ENCODE results near the gene GNG14.

The GNG14 gene

DNA sequence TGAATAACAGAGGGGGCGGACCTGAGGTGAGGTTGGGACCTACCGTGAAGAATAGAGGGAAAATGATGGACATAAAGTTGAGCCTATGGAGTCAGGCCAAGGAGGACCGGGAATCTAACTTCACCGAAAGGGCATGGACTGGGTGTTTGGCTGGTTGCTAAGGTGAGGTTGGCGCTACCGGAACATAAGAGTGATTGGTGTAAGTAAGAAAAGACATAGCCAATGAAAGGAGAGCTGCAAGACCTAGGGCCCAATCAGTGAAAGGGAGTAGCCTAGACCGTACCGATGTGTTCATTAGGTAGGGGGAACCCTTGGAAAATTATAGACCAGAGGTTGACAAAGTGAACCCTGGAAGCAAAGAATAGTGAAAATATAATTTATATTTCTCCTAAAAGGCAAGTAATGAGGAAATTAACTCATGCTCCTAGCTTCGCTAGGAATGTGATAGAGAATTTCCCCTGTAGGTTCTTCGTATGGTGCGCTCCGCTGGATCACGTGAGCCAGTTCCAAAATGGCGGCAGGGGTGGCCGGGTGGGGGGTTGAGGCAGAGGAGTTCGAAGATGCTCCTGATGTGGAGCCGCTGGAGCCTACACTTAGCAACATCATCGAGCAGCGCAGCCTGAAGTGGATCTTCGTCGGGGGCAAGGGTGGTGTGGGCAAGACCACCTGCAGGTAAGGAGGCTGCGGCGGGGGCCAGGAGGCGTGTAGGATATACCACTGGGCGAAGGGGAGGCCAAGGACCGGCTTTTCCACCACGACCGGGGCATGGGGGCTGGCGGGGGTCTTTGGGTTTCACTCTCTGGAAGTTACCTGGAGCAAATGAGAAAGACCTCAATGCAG, 49.4 kb downstream of the GNG14 start, which contains the start of gene GET3:
GET3 (plus strand) TSS at position 503 of the 840 bp plus-strand sequence; CDS start at position 512, 9 bp downstream.
- Histone ChIP-seq H3K27ac (peak within 1 kb of the TSS; percentile 84), H3K79me2 (ENCODE audit: insufficient read depth, low read depth) (peaks cover 34% of the 10 kb centered on the region), H3K27me3 (ENCODE audit: insufficient read depth, low read depth) (no peaks in the 10 kb centered on the region)

DNA sequence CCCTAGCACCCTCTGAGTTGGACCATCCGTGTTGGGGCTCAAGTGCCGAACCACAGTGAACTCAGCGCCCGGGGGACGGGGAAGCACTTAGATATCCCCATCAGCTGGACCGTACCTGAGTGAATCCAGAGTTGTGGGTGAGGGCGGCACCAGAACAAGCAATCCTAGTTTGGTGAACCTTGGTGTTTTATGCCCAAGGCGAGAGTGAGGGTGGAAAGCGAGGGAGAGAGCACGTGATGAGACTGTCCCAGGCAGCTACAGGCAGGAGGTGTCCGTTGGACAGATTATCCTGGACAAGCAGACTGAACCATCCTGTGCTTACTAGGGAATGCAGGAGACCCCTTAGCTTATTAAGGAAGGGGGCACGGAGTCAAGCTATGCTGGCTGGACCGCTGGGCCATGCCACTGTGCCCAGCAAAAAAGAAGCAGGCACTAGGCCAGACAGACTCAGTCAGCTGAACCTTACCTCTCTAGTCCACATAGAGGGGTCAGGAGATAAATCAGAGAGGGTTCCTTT, 50.1 kb downstream of the GNG14 start:
- no peaks in the 10 kb centered on the region for H3K27me3 ChIP-seq (ENCODE audit: insufficient read depth, low read depth)
- peaks cover 27% of the 10 kb centered on the region for H3K79me2 ChIP-seq (ENCODE audit: insufficient read depth, low read depth)
- no peaks in the 10 kb centered on the region; the same call in 1 of the 2 replicates for H3K36me3 ChIP-seq (ENCODE audit: insufficient read depth)
- H4K20me1 ChIP-seq (ENCODE audit: insufficient read depth) = no peaks in the 10 kb centered on the region; the same call in 1 of the 2 replicates
- peak overlapping the region; percentile 84; the same call in 1 of the 2 replicates for H3K27ac ChIP-seq
- peaks cover 24% of the 10 kb centered on the region for H3K4me1 ChIP-seq (ENCODE audit: low read depth, poor library complexity, severe bottlenecking)
- TF ChIP-seq, protein P1, sequence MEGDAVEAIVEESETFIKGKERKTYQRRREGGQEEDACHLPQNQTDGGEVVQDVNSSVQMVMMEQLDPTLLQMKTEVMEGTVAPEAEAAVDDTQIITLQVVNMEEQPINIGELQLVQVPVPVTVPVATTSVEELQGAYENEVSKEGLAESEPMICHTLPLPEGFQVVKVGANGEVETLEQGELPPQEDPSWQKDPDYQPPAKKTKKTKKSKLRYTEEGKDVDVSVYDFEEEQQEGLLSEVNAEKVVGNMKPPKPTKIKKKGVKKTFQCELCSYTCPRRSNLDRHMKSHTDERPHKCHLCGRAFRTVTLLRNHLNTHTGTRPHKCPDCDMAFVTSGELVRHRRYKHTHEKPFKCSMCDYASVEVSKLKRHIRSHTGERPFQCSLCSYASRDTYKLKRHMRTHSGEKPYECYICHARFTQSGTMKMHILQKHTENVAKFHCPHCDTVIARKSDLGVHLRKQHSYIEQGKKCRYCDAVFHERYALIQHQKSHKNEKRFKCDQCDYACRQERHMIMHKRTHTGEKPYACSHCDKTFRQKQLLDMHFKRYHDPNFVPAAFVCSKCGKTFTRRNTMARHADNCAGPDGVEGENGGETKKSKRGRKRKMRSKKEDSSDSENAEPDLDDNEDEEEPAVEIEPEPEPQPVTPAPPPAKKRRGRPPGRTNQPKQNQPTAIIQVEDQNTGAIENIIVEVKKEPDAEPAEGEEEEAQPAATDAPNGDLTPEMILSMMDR (conservative IDR thresholded peaks at IDR 0.05; ENCODE audit: low read depth, low read length) = no peak
- peak overlapping the region; percentile 81 for H3K9ac ChIP-seq
- no peak overlapping the region for H3K4me3 ChIP-seq (IDR thresholded peaks at IDR 0.05; ENCODE audit: insufficient read depth, low read depth, low read length)
- peak overlapping the region; percentile 83 for H3K4me2 ChIP-seq
- H2AFZ ChIP-seq (ENCODE audit: low read depth) = peak overlapping the region; percentile 80; the same call in 1 of the 2 replicates

More for the DNA sequence above, 49.4 kb downstream of the GNG14 start, which contains the start of gene GET3:
- Histone ChIP-seq H3K9ac (peak within 1 kb of the TSS; percentile 81), H3K4me1 (ENCODE audit: low read depth, poor library complexity, severe bottlenecking) (peaks cover 31% of the 10 kb centered on the region), H2AFZ (ENCODE audit: low read depth) (peak within 1 kb of the TSS; percentile 80), H3K36me3 (ENCODE audit: insufficient read depth) (no peaks in the 10 kb centered on the region; the same call in 1 of the 2 replicates), H3K4me2 (peak within 1 kb of the TSS; percentile 83), H3K4me3 (IDR thresholded peaks at IDR 0.05; ENCODE audit: insufficient read depth, low read depth, low read length) (no peak within 1 kb of the TSS), H4K20me1 (ENCODE audit: insufficient read depth) (no peaks in the 10 kb centered on the region; the same call in 1 of the 2 replicates)
- TF ChIP-seq, protein P1 (conservative IDR thresholded peaks at IDR 0.05; ENCODE audit: low read depth, low read length) = no peak
